ENCODE data around the gene CCKAR. TPM values are rescaled to one million over a fixed set of nuclear protein-coding genes. Genes with fewer than 3 reads are reported as not detected.

Gene CCKAR
- total RNA-seq, 1 experiment from 2014 or later, result not detected

GRCh38 chr4:26466578-26467270, 23.6 kb downstream of the CCKAR start (continued):
- TF ChIP-seq EMX1 (CRISPR knock-in tag; IDR thresholded peaks at IDR 0.05) (no peak), ATF6 (CRISPR knock-in tag; IDR thresholded peaks at IDR 0.05) (no peak), IRF2 (CRISPR knock-in tag; IDR thresholded peaks at IDR 0.05; ENCODE audit: borderline replicate concordance, low read depth) (no peak)

GRCh38 chr4:26464420-26465095, 25.7 kb downstream of the CCKAR start:
- no peak for TF ChIP-seq ATF1 (CRISPR knock-in tag; IDR thresholded peaks at IDR 0.05)
- TF ChIP-seq E2F4 (CRISPR knock-in tag; IDR thresholded peaks at IDR 0.05; ENCODE audit: borderline replicate concordance, low read depth), result no peak
- no peak for TF ChIP-seq ZNF232 (CRISPR knock-in tag; IDR thresholded peaks at IDR 0.05)
- no peak for TF ChIP-seq RORB (CRISPR knock-in tag; IDR thresholded peaks at IDR 0.05)
- no peak for TF ChIP-seq GTF2I (CRISPR knock-in tag; conservative IDR thresholded peaks at IDR 0.05)
- TF ChIP-seq KAT7 (CRISPR knock-in tag; IDR thresholded peaks at IDR 0.05; ENCODE audit: borderline replicate concordance), result no peak
- Mint-ChIP-seq H3K27ac (no peak overlapping the region), H3K9me3 (peaks cover 20% of the 10 kb centered on the region), H3K4me3 (no peak overlapping the region), H3K36me3 (peaks cover 2% of the 10 kb centered on the region), H3K27me3 (ENCODE audit: low read depth) (no peaks in the 10 kb centered on the region; the same call in 1 of the 2 replicates), H3K4me1 (peaks cover 13% of the 10 kb centered on the region)
- CTCF ChIA-PET, result no interaction called here
- POLR2A ChIA-PET, result no interaction called here
- DNase-seq (ENCODE audit: low spot score) (no peak), ATAC-seq (no peak)

- no peak for DNase-seq (ENCODE audit: low spot score)
- ATAC-seq, result no peak
- peaks cover 2% of the 10 kb centered on the region for H3K36me3 Mint-ChIP-seq
- peaks cover 12% of the 10 kb centered on the region for H3K9me3 Mint-ChIP-seq
- ChIA-PET POLR2A (no interaction called here), CTCF (interaction anchor here (1.2 kb wide), 1 partner anchor 469 kb away, joined by 4 read pairs; no protein-coding TSS in a partner anchor)
- no peak overlapping the region for H3K4me3 Mint-ChIP-seq
- peaks cover 13% of the 10 kb centered on the region for H3K4me1 Mint-ChIP-seq
- H3K27ac Mint-ChIP-seq, result no peak overlapping the region
- no peaks in the 10 kb centered on the region; the same call in 1 of the 2 replicates for H3K27me3 Mint-ChIP-seq (ENCODE audit: low read depth)
- TF ChIP-seq ZNF121 (CRISPR knock-in tag; IDR thresholded peaks at IDR 0.05) (no peak), PREB (CRISPR knock-in tag; IDR thresholded peaks at IDR 0.05; ENCODE audit: borderline replicate concordance) (no peak), ZNF425 (CRISPR knock-in tag; conservative IDR thresholded peaks at IDR 0.05) (no peak), ZNF512 (CRISPR knock-in tag; IDR thresholded peaks at IDR 0.05; ENCODE audit: borderline replicate concordance) (no peak), STAT6 (CRISPR knock-in tag; conservative IDR thresholded peaks at IDR 0.05; ENCODE audit: low read depth) (no peak), ATF6 (CRISPR knock-in tag; IDR thresholded peaks at IDR 0.05) (no peak), ZNF671 (CRISPR knock-in tag; IDR thresholded peaks at IDR 0.05) (no peak), CREB1 (CRISPR knock-in tag; IDR thresholded peaks at IDR 0.05) (no peak), ATF3 (CRISPR knock-in tag; conservative IDR thresholded peaks at IDR 0.05) (no peak), MXD4 (CRISPR knock-in tag; IDR thresholded peaks at IDR 0.05; ENCODE audit: borderline replicate concordance) (no peak)
Measured at GRCh38 chr4:26463386-26463785, 26.9 kb downstream of the CCKAR start.
